Activated naive CD8-positive, alpha-beta T cell (primary cell): Measurements from ENCODE around the gene TESK1.
A peak's percentile ranks its signal among the peaks of the same experiment; 100 is the strongest.

ENCODE experiments used
- H3K27ac Mint-ChIP-seq: one replicate; pipeline ENCODE4 v1.8.0; 2021; ENCODE audit warnings: mixed read lengths
- H3K27me3 Mint-ChIP-seq: one replicate; pipeline ENCODE4 v1.8.0; 2021; ENCODE audit warnings: mixed read lengths
- H3K36me3 Mint-ChIP-seq: one replicate; pipeline ENCODE4 v1.8.0; 2021; ENCODE audit warnings: mixed read lengths
- H3K4me1 Mint-ChIP-seq: one replicate; pipeline ENCODE4 v1.8.0; 2021; ENCODE audit warnings: low read depth, mixed read lengths
- H3K4me3 Mint-ChIP-seq: one replicate; pipeline ENCODE4 v1.8.0; 2021; ENCODE audit warnings: mild to moderate bottlenecking, mixed read lengths
- H3K9me3 Mint-ChIP-seq: one replicate; pipeline ENCODE4 v1.8.0; 2021; ENCODE audit warnings: low read depth, mixed read lengths

Gene TESK1

GRCh38 chr9:35656831-35657545, 51.9 kb downstream of the TESK1 start:
- no peaks in the 10 kb centered on the region for H3K9me3 Mint-ChIP-seq
- H3K27me3 Mint-ChIP-seq: no peaks in the 10 kb centered on the region
- peaks cover 64% of the 10 kb centered on the region for H3K4me1 Mint-ChIP-seq
- H3K36me3 Mint-ChIP-seq: peaks cover 2% of the 10 kb centered on the region
- H3K27ac Mint-ChIP-seq: peak overlapping the region; percentile 99
- H3K4me3 Mint-ChIP-seq: peak overlapping the region; percentile 85

DNA sequence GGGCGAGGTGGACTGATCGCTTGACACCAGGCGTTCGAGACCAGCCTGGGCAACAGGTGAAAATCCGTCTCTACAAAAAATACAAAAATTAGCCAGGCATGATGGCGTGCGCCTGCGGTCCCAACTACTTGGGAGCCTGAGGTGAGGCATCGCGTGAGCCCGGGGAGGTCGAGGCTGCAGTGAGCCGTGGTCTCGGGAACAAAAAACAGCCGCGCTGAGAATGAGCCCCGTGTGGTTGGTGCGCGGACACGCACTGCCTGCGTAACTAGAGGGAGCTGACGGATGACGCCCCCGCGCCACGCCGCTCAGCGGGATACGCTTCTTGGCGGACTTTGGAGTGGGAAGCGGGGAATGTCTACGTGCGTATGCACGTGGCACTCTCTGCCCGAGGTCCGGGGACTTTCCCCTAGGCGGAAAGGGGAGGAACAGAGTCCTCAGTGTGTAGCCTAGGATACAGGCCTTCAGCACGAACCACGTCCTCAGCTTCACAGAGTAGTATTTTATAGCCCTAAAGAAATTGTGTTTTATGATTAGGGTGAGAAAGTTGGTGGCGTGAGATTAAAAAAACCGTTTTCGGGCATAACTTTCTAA, 52.6 kb downstream of the TESK1 start, which contains the start of gene RMRP:
RMRP (minus strand) TSS at position 474 of the 591 bp plus-strand sequence.
- peaks cover 2% of the 10 kb centered on the region for H3K36me3 Mint-ChIP-seq
- peak within 1 kb of the TSS; percentile 99 for H3K27ac Mint-ChIP-seq
- H3K27me3 Mint-ChIP-seq: no peaks in the 10 kb centered on the region
- no peaks in the 10 kb centered on the region for H3K9me3 Mint-ChIP-seq
- peak within 1 kb of the TSS; percentile 85 for H3K4me3 Mint-ChIP-seq
- H3K4me1 Mint-ChIP-seq: peaks cover 65% of the 10 kb centered on the region

DNA sequence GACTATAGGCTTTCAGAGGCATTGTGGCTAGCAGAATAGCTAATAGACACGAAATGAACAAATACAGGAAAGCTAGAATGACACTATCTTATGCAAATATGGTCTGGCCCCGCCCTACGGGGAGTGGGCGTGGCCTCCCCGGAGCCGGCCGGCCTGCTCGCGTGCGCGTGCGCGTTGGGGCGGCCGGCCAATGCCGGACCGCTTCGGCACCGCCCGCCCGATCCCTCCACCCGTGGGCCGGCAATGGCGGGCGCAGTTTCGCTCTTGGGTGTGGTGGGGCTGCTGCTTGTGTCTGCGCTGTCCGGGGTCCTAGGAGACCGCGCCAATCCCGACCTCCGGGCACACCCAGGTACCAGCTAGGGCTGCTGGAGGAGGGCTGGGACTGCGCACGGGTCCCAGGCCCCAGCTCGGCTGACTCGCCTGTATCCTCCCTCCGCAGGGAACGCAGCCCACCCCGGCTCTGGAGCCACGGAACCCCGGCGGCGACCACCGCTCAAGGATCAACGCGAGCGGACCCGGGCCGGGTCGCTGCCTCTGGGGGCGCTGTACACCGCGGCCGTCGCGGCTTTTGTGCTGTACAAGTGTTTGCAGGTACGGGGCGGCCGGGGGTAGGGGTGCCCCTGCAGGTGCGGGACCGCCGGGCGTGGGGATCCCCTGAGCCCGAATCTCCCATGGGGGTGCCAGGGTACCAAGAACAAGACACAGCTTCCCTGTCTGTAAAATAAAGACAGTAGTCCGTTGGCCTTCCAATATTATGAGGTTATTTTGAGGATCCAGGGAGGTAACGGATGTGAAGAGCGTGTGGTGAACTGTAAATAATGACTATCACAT, 53.3 kb downstream of the TESK1 start, which contains the start of gene CCDC107:
CCDC107 (plus strand) TSS at position 156 of the 831 bp plus-strand sequence; CDS start at position 244, 88 bp downstream.
- Mint-ChIP-seq H3K4me1 (peaks cover 67% of the 10 kb centered on the region), H3K4me3 (peak within 1 kb of the TSS; percentile 85), H3K9me3 (no peaks in the 10 kb centered on the region), H3K36me3 (peaks cover 2% of the 10 kb centered on the region), H3K27ac (peak within 1 kb of the TSS; percentile 99), H3K27me3 (no peaks in the 10 kb centered on the region)

- peak overlapping the region; percentile 85 for H3K4me3 Mint-ChIP-seq
- peaks cover 68% of the 10 kb centered on the region for H3K4me1 Mint-ChIP-seq
- no peaks in the 10 kb centered on the region for H3K9me3 Mint-ChIP-seq
- no peaks in the 10 kb centered on the region for H3K27me3 Mint-ChIP-seq
- H3K27ac Mint-ChIP-seq: peak overlapping the region; percentile 70
- peaks cover 2% of the 10 kb centered on the region for H3K36me3 Mint-ChIP-seq
Measured at GRCh38 chr9:35658968-35659220, 53.8 kb downstream of the TESK1 start.

GRCh38 chr9:35659340-35659739, 54.3 kb downstream of the TESK1 start:
- Mint-ChIP-seq H3K27me3 (no peaks in the 10 kb centered on the region), H3K4me1 (peaks cover 71% of the 10 kb centered on the region), H3K4me3 (peak overlapping the region; percentile 85), H3K27ac (peak overlapping the region; percentile 70), H3K36me3 (peaks cover 2% of the 10 kb centered on the region), H3K9me3 (no peaks in the 10 kb centered on the region)
